ENCODE results near the gene LIF. TPM values are rescaled to one million over a fixed set of nuclear protein-coding genes. Genes with fewer than 3 reads are reported as not detected.

The LIF gene
- total RNA-seq, 1 experiment from 2014 or later = 34.4 TPM

- ATAC-seq (no peak), DNase-seq (ENCODE audit: low read depth, low spot score) (no peak)
- H3K36me3 ChIP-seq (ENCODE audit: control insufficient read depth, insufficient read depth, low read length) = no peaks in the 10 kb centered on the region; the same call in 1 of the 2 replicates
- intact Hi-C loops (cut with micrococcal nuclease; ENCODE audit: unreplicated experiment) (loop anchor here (5.0 kb wide), 1 partner anchor 102 kb away; the partner anchor contains the start of gene RNF215), in situ Hi-C loops (cut with HindIII; ENCODE audit: low pct_unique_long_range_greater_than_20kb, low sequenced_read_pairs) (no loop called here)
- peaks cover 15% of the 10 kb centered on the region for H3K4me1 ChIP-seq (ENCODE audit: control insufficient read depth, insufficient read depth, low read length)
- no peak overlapping the region for H3K27ac ChIP-seq (ENCODE audit: low read length)
- H3K4me3 ChIP-seq (ENCODE audit: low read depth in 2 of 2, low read length in 2 of 2) = no peak overlapping the region
- CTCF ChIA-PET = no interaction called here
- H3K9me3 ChIP-seq (ENCODE audit: control insufficient read depth, insufficient read depth, low read depth, low read length) = no peaks in the 10 kb centered on the region
- POLR2A ChIA-PET = no interaction called here
- H3K27me3 ChIP-seq (ENCODE audit: control insufficient read depth, insufficient read depth, low read length) = no peaks in the 10 kb centered on the region
- BruUV-seq (replicated peaks) = no TSS peak
- no peak for TF ChIP-seq POLR2AphosphoS5 (IDR thresholded peaks at IDR 0.05; ENCODE audit: low read depth, low read length)
- no peak for TF ChIP-seq TCF7L2 (IDR thresholded peaks at IDR 0.05; ENCODE audit: low read depth, low read length)
- TF ChIP-seq REST (IDR thresholded peaks at IDR 0.05; ENCODE audit: insufficient read depth in 1 of 2, low read depth in 2 of 2, low read length in 1 of 2) = no peak
- TF ChIP-seq CTCF (IDR thresholded peaks at IDR 0.05) = no peak
- no peak for TF ChIP-seq SIN3A (IDR thresholded peaks at IDR 0.05; ENCODE audit: borderline replicate concordance, insufficient read depth, low read depth, low read length)
These were observed 38.8 kb upstream of the LIF start for GRCh38 chr22:30285176-30285845.

GRCh38 chr22:30284666-30285065 lies 38.1 kb upstream of the LIF start:
- H3K4me3 ChIP-seq (ENCODE audit: low read depth in 2 of 2, low read length in 2 of 2) = no peak overlapping the region
- BruUV-seq (replicated peaks) = no TSS peak
- intact Hi-C loops (cut with micrococcal nuclease; ENCODE audit: unreplicated experiment) = loop anchor here (5.0 kb wide), 1 partner anchor 103 kb away; the partner anchor contains the start of gene RNF215
- H3K9me3 ChIP-seq (ENCODE audit: control insufficient read depth, insufficient read depth, low read depth, low read length) = no peaks in the 10 kb centered on the region
- ChIA-PET POLR2A (no interaction called here), CTCF (interaction anchor here (0.6 kb wide), 1 partner anchor 42 kb away, joined by 4 read pairs; the partner anchor contains the start of gene TBC1D10A)
- H3K27me3 ChIP-seq (ENCODE audit: control insufficient read depth, insufficient read depth, low read length) = no peaks in the 10 kb centered on the region
- DNase-seq (ENCODE audit: low read depth, low spot score) (no peak), ATAC-seq (no peak)
- peaks cover 12% of the 10 kb centered on the region for H3K4me1 ChIP-seq (ENCODE audit: control insufficient read depth, insufficient read depth, low read length)
- TF ChIP-seq POLR2AphosphoS5 (IDR thresholded peaks at IDR 0.05; ENCODE audit: low read depth, low read length) (no peak), CTCF (IDR thresholded peaks at IDR 0.05) (no peak), TCF7L2 (IDR thresholded peaks at IDR 0.05; ENCODE audit: low read depth, low read length) (no peak), REST (IDR thresholded peaks at IDR 0.05; ENCODE audit: insufficient read depth in 1 of 2, low read depth in 2 of 2, low read length in 1 of 2) (no peak), SIN3A (IDR thresholded peaks at IDR 0.05; ENCODE audit: borderline replicate concordance, insufficient read depth, low read depth, low read length) (no peak)
- no peak overlapping the region for H3K27ac ChIP-seq (ENCODE audit: low read length)
- in situ Hi-C loops (cut with HindIII; ENCODE audit: low pct_unique_long_range_greater_than_20kb, low sequenced_read_pairs) = no loop called here
- H3K36me3 ChIP-seq (ENCODE audit: control insufficient read depth, insufficient read depth, low read length) = no peaks in the 10 kb centered on the region; the same call in 1 of the 2 replicates

Data from Panc1 (cell line).